ENCODE results near the gene DNMT3B.
"Not testable (repeated sequence)": the region's sequence is repeated elsewhere in the genome, so short reads cannot be mapped to it uniquely, and the experiment has no call there.

DNMT3B gene

DNA sequence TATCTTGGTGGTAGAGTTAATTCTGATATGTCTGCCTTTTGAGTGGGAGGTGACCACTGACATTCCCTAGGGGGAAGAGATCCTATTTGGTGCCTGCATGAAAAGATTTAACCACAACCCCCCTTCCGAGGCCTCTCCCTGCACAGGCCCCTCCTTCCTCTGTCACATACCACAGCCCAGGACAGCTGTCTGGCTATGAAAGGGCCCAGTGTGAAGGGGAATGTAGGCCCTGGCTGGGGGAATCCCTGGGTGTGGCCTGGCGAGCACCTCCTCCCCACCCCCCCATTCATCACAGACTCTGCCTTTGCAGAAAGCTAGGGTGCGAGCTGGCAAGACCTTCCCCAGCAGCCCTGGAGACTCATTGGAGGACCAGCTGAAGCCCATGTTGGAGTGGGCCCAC, 30.1 kb downstream of the DNMT3B start:
- peak; percentile 56 to 63 for DNase-seq

DNA sequence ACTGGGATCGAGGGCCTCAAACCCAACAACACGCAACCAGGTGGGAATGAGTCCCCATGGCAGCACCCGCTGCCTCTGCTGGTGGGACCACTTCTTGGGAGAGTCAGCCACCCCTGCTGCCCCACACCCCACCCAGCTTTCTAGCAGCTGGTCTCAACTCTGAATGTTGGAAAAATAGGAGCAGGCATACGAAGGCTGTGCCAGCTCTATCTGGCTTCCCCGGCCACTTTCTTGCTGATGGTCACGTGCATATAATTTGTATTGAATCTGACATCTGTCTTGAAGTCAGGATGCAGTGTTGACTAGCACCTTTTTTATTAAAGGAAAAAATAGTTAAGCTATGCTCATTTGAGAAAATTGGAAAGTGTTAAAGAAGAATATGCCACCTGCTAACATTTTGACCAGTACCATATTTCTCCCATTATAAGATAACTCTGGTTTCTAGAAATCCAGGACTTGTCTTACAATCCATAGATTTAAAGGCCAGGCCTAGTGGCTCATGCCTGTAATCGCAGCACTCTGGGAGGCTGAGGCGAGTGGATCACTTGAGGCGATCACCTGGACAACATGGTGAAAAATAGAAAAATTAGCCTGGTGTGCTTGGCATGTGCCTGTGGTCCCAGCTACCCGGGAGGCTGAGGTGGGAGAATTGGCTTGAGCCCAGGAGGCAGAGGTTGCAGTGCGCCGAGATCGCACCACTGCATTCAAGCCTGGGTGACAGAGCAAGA, 30.7 kb downstream of the DNMT3B start:
- DNase-seq: no peak

DNA sequence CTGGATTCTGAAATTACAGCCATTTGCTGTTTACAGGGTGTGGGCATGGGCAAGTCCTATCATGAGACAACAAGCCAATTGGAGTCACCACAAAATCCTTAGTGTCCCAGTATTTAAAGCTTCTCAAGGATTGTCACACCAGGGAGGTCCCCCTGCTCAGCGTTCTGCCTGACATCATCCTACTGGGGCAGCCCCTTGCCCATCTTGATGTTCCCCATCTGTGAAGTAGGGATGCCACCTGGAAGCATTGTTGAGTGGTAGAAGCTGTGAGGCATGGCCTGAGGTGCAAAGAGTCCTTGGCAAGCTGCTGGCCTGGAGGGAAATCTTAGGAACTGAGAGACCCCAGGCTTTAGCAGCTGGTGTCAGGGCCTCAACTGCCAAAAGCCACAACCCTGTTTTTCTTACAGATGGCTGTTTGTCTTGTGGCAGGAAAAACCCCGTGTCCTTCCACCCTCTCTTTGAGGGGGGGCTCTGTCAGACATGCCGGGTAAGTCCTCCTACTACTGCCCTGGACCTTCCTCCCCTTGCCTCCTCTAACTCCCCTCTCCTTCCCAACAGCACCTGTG, 34.3 kb downstream of the DNMT3B start:
- DNase-seq: no peak

DNA sequence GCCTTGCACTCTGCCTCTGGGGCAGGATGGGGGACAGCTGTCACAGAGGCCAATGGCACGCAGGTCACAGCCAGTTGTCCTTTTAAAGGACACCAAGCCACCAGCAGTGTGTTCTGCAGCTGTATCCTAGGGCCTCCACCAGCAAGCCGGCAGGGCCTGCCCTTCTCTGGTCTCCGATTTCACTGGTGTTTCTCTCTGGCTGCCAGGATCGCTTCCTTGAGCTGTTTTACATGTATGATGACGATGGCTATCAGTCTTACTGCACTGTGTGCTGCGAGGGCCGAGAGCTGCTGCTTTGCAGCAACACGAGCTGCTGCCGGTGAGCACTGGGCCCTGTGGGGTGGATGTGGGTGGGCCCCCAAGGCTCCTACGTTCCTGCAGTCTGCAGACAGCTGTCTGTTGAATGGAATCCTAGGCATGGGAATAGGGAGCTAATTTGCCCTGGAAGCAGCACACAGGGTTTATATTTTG, 34.8 kb downstream of the DNMT3B start:
- DNase-seq: no peak

DNA sequence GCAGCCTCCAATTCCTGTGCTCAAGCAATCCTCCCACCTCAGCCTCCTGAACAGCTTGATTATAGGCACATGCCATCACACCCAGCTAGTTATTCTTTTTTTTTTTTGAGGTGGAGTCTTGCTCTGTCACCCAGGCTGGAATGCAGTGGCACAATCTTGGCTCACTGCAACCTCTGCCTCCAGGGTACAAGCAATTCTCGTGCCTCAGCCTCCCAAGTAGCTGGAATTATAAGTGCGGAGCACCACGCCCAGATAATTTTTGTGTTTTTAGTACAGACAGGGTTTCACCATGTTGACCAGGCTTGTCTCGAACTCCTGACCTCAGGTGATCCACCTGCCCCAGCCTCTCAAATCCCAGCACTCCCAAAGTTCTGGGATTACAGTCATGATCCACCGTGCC, 35.4 kb downstream of the DNMT3B start:
- DNase-seq: not testable (repeated sequence)

DNA sequence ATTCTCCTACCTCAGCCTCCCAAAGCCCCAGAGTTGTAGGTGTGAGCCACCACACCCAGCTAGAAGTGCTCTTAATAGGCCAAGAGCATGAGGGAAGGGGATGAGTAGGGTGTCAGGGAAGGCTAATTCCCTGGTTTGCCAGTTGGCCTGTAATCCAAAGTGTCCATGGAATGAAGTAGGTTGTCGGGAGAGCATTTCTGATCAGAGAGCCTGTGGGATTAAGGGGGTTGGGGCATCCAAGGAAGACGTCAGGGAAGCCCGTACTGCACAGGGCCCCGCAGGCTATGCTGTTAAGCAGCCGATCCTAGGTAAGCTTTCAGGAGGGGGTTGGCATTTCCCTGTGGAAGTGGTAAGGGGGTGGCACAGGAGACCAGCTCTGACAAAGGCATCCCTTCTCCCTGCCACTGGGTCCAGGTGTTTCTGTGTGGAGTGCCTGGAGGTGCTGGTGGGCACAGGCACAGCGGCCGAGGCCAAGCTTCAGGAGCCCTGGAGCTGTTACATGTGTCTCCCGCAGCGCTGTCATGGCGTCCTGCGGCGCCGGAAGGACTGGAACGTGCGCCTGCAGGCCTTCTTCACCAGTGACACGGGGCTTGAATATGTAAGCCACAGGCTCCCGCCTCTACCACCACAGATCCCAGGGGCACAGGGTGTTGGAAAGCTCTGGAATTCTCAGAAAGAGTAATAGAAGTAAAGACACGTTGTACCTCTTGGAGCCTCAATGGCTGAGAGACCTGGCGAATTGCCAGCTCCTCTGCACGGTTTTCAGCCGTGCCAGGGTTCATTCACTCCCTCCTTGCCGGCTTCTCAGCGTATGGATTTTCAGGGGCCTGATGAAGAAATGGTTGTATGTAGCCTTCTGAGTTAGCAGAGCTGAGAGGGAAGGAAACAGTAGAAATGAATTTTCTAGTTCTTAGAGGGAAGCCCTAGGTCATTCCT, 36.1 kb downstream of the DNMT3B start:
- DNase-seq: no peak

DNA sequence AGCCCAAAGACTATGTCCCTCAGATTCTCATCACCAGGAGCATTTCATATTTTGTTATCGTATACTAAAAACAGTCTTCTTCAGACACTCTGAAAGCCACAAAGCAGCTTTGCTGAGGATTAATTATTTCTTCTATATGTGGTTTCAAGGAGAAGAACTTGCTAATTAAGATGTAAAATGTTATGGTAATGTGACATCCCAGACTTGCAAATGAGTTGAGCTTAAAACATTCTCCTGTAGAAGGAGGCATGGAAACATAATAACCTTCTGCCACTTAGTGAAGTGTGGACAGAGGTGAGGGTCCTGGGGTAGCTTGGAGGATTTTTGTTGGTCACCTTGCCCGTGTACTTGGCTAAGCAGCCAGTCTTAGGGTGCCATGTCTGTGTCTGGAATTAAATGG, 40.9 kb downstream of the DNMT3B start:
- no peak for DNase-seq

DNA sequence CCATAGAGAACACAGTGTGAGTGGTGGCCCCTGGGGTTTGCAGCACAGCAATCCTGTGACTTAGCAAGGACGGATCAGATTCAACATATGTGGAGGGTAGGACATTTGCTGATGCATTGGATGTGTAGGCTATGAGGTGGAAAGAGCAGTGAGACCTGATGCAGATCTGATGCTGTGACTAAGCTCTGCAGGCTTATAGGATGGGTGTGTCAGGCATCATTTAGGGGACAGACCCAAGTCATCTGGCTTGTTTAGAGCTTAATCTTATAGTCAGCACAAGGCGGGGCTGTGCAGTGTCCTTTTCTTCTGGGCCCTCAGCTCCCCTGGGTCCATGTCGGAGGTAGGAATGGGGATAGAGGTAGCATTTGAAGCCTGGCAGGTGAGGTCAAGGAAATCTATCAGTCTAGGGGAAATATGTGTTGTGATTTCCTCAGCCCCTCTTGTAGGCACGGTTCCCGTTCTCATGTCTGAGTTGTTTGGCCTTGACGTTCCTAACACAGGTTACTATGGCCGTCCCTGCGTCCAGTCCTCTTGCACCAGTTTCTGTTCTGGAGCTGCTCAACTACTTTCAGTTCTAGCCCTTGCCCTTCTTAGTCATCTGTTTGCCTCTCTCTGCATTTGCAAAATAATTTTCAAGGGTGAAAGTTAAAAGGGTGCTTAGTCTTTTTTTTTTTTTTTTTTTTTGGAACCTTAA, 42.0 kb downstream of the DNMT3B start:
- no peak for DNase-seq

DNA sequence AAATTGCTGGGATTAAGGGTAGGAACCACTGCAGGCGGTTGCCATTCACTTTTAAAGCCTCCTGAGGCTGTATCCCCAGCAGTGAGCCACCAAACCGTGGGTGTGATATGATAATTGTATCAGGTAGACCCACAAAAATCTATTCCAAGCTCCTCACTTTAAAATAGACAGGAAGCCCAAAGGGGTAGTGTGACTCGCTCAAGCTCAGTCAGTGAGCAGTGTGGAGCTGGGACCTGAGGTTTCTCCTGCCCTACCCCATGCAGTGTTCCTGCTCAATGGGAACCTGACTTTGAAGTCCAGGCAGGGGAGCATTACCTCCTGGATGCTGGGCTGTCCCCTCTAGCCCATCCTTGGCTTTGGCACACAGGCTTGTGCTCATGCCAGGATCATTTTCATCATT, 42.6 kb downstream of the DNMT3B start:
- no peak for DNase-seq

DNA sequence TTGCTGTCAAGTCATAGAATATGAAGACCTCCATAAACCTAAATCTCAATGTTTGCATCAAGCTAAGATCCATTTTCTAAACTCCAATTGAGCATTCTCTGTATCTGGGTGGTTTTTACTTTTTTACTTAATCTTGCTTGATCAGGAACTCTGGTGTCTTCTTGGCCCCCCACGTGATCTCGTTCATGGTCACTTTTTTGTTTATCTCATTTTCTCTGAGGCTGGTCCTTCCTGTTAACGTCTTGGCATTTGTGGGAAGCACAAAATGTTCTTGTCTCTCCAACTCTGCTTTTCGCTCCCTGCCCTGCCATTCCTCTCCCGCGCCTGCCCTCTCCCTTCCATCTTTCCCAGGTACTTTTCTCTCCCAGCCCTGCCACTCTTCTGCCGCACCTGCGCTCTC, 43.5 kb downstream of the DNMT3B start:
- DNase-seq: no peak

DNA sequence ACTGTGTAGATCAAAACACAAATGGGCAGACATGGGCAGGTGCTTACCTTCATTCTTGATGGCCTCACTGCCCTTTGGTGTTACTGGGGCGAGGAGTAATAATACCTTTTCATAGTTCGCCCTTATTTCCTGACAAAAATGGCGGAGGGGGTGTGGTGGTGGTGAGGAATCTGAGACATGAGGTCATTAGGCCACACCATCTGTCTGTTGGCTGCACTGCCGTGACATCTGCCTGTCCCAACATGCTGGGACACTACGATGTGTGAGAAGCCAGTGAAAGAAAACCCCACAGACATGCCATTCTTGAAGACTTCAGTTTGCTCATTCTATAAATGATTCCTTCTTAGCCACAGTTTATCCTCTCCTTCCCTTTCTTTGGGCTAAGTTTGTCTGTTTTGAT, 44.2 kb downstream of the DNMT3B start:
- DNase-seq: no peak

DNA sequence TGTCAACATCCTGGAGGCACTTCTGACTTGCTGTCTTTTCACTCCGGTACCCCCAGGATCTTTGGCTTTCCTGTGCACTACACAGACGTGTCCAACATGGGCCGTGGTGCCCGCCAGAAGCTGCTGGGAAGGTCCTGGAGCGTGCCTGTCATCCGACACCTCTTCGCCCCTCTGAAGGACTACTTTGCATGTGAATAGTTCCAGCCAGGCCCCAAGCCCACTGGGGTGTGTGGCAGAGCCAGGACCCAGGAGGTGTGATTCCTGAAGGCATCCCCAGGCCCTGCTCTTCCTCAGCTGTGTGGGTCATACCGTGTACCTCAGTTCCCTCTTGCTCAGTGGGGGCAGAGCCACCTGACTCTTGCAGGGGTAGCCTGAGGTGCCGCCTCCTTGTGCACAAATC, 45.5 kb downstream of the DNMT3B start:
- DNase-seq: no peak

DNA sequence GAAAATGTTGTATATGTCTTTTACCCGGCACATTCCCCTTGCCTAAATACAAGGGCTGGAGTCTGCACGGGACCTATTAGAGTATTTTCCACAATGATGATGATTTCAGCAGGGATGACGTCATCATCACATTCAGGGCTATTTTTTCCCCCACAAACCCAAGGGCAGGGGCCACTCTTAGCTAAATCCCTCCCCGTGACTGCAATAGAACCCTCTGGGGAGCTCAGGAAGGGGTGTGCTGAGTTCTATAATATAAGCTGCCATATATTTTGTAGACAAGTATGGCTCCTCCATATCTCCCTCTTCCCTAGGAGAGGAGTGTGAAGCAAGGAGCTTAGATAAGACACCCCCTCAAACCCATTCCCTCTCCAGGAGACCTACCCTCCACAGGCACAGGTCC, 46.3 kb downstream of the DNMT3B start:
- DNase-seq: no peak

DNA sequence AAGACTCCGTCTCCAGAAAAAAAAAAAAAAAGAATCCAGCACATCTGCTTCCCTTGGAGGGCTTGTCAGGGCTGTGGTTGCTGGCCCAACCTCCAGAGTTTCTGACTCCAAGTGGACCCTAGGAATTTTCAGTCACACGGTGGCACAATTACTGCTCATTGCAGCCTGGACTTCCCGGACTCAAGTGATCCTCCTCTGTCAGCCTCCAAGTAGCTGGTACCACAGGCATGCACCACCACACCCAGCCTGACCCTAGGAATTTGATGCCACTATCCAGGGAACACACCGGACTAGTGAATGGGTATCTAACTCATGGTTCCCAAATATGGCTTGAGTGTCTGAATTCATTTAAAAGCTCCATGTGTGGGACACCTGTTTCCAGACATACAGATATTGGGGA, 47.7 kb downstream of the DNMT3B start:
- DNase-seq: no peak

DNA sequence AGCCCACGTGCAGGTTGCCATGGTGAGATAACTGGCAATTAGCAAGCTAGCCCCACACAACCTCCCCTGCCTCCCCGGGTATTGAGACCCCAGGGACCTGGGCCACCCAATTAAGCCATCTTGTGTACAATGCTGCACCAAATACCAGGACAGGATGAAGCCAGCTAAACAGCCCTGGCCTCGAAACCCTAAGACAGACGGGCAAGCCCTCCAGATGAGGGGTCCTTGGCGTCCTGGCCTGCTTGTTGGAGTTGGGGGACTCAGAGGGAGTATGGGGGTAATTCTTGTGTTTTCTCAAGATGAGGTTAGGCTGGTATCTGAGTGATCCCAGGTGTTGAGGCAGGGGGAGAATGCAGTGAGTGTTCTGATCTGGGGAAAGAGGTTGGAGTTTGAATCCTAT, 48.8 kb downstream of the DNMT3B start:
- no peak for DNase-seq

DNA sequence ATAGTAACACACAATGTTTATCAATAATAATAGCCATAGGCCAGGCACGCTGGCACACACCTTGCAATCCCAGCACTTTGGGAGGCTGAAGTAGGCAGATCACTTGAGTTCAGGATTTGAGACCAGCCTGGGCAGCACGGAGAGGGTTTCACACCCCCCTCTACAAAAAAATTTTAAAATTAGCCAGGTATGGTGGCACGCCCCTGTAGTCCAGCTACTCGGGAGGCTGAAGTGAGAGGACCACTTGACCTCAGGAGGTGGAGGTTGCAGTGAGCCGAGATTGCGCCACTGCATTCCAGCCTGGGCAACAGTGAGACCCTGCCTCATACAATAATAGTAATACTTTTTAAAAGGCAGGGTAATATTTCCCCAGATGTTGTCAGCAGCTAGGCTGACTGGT, 49.7 kb downstream of the DNMT3B start:
- no peak for DNase-seq

DNA sequence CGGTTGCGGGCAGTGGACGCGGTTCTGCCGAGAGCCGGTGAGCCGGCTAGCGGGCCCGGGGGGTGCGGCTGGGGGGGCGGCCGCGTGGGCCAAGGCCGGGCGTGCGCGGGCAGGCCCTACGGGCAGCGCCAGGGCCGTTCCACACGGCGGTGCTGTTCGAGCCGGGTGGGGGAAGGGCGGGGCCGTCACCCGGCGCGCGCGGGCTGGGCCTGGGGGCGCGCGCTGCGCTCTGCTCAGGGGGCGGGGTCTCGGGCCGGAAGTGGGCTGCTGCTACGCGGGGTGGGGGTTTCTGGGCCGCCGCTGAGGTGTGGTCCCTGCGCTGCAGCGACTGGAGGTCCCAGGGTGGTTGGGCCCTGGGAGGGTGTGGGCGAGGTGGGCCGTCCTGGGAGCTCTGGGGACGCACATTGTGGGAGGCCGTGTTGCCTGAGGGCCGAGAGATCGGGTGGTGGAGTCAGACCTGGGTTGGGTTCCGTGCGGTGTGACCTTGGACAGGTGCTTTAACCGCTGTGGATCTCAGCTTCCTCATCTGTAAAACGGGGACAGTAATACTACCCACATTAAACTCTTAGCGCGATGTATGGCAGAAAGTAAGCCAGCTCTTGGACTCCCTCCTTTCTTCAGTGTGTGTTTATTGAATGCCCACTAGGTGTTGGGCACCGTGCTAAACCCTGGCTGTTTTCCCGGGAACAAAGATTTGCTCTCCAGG, 58.0 kb downstream of the DNMT3B start:
- DNase-seq: no peak

DNA sequence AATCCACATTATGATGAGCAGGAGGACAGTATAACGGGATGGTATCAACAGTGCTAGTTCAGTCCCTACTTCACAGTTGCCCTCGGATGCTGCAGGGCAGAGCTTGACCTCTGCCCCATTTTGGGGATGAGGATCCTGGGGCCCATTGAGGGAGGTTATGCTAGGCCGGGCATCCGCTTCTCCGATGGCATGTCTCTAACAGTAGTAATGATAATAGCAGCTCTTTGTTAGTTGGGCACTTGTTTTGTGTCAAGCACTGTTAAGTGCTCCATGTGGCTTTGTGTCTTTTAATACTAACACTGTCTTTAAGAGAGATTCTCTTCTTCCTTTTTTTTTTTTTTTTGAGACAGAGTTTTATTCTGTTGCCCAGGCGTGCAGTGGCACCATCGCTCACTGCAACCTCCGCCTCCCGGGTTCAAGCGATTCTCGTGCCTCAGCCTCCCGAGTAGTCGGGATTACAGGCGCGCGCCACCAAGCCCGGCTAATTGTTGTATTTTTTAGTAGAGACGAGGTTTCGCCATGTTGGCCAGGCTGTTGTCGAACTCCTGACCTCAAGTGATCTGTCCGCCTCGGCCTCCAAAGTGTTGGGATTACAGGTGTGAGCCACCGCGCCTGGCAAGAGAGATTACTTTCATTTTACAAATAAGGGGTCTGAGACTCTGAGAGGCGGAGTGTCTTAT, 58.7 kb downstream of the DNMT3B start:
- DNase-seq: peak in 1 of 2 donors; percentile 23

DNA sequence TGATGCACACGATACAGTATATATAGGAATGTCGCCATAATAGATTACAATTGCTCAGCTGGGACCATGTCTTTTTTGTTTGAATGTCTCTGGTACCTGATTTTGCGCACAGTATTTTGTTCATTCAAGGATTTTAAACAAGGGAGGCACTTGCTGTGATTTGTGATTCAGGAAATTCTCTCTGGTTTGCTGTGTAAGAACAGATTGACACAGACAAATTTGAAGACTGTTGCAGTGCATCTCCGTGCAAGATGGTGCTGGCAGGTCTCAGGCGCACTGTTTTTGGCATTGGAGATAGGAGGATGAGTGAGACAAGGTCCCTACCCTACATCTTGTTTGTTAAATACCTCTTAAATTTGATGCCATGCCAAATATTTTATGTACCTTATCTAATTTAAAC, 60.0 kb downstream of the DNMT3B start:
- no peak for DNase-seq

DNA sequence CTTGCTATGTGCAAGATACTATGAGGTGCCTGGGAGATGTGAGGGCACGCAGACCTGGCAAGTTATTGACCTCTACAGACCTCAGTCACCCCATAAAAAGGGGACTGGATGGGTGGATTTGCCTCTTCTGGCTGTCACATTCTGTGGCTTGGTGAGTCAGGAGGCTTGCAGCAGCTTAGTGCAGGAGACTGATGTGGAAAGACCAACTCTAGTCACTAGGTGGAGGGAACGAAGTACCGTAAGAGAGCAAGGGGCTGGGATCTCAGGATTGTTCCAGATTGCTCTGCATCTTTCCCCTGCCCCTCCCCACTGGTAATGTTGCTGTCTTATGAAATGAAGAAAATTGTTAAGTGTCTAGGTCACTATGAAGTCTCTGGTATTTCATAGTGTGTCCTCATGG, 60.9 kb downstream of the DNMT3B start:
- no peak for DNase-seq

DNA sequence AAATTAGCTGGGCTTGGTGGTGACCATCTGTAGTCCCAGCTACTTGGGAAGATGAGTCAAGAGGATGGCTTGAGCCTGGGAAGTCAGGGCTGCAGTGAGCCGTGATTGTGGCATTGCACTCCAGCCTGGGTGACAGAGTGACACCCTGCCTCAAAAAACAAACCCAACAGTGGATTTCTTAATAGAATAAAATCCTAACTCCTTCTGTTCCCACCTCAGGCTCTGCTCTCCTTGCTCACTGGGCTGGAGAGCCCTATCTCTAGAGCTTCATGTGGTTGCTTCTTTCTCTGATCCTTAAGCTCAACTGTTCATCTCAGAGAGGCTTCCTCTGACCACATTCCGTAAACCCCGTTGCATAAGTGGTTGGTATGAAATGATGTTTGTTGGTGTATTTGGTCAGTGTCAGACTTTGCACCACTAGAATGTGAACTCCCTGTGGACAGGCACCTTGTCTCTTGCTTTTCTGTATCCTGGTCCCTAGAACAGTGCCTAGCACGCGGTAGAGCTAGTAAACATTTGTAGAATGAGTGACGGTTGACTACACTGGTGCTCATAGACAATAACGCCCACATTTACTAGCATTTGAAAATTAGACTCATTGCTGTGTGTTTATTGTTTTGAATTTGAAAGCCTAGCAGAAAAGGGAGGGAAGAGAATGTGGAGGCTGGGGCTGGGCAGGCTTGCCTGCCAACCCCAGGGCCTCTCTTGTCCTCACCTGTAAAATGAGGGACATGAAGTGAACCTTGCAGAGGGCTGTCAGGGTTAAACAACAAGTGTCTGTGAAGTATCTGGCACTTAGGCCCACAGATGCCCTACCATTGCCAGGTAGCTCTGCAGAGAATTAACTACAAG, 61.8 kb downstream of the DNMT3B start:
- DNase-seq: no peak

All from CD4-positive, alpha-beta T cell treated with Interleukin-4 for 1 hour (primary cell).